Activated CD8-positive, alpha-beta memory T cell treated with anti-CD3 and anti-CD28 coated beads, Interleukin-2, amount 50 U/mL, for 24 hours (primary cell): Measurements from ENCODE around the gene GOLPH3.
"Not testable (repeated sequence)": the region's sequence is repeated elsewhere in the genome, so short reads cannot be mapped to it uniquely, and the experiment has no call there.

Experiments used
- DNase-seq: peaks from one replicate; pipeline ENCODE4 v3.0.0-alpha.2; 2020; ENCODE audit errors: extremely low read depth

The GOLPH3 gene

DNA sequence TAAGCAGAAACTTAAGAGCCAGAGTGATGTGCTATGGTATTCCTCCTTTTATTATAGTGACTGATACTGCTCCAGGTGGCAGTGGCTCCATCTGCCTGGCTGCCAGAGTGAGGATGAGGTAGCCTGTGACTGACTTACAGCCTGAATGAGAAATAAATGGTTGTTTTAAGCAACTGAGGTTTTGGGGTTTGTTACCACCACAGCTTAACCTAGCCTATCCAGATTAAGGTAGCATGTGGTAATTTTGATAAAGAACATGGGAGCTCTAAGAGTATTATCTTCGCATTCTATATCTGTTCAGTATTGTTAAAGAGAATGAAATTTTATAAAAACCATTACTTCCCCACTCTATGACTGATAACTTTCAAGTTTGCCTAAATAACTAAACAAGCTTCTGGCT is 39.0 kb downstream of the GOLPH3 start:
- DNase-seq, result no peak

DNA sequence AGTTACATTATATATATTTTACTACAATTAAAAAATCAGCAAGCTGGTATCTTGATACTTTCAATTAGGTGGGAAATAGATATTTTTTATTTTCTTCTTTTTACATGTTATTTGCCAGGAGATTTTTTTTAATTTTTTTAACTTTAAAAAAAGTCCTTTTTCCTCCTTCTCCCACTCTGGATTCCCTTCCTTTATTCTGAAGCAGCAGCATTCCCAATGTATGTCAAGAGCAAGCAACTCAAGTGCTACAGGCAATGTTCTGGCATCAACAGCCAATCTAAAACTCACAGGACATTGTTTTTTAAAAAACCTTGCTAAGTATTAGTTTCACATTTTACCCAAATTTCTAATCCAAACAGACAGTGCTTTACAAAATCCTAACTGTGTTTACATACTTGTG is 41.4 kb downstream of the GOLPH3 start:
- DNase-seq, result no peak

- DNase-seq, result no peak
These were observed 42.5 kb downstream of the GOLPH3 start for GRCh38 chr5:32131604-32132003.

DNA sequence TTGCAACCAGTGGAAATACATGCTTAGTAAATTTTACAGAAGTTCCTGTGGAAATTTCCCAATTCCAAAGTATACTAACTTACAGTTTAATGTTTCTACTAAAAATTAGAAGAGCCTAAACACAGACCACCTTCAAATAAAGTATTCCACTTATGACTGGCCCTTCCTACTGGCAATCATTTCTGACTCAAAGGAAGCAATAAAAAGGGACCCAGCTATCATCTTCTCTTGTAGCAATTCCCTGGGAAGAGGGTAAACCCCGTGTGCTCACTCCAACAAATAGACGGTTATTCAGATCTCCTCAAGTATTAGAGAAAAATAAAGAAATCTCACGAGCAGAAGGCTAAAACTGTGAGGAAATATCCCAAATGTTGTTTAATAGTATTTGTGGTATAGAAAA is 43.3 kb downstream of the GOLPH3 start:
- no peak for DNase-seq

DNA sequence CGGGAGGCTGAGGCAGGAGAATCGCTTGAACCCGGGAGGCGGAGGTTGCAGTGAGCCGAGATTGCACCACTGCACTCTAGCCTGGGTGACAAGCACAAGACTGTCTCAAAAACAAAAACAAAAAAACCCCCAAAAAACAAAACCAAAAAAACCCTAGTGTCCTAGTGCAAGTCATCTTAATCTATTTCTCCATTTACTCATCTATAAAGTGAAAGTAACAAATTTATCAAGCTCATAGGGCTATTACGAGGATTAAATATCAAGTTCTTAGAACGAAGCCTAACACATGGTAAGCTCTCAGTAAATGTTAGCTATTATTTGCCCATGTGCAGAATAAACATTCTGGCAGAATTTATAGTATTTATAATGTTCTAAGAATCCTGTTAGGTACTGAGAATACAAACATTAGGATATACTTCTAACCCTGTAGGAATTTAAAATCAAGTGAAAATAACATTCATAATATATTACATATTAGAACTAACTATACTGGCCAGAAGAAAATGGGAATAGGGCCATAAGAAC is 45.0 kb downstream of the GOLPH3 start:
- no peak for DNase-seq

GRCh38 chr5:32127711-32128110 is 46.4 kb downstream of the GOLPH3 start:
- no peak for DNase-seq

- DNase-seq, result no peak
These were observed 47.4 kb downstream of the GOLPH3 start for GRCh38 chr5:32126691-32127090.

DNA sequence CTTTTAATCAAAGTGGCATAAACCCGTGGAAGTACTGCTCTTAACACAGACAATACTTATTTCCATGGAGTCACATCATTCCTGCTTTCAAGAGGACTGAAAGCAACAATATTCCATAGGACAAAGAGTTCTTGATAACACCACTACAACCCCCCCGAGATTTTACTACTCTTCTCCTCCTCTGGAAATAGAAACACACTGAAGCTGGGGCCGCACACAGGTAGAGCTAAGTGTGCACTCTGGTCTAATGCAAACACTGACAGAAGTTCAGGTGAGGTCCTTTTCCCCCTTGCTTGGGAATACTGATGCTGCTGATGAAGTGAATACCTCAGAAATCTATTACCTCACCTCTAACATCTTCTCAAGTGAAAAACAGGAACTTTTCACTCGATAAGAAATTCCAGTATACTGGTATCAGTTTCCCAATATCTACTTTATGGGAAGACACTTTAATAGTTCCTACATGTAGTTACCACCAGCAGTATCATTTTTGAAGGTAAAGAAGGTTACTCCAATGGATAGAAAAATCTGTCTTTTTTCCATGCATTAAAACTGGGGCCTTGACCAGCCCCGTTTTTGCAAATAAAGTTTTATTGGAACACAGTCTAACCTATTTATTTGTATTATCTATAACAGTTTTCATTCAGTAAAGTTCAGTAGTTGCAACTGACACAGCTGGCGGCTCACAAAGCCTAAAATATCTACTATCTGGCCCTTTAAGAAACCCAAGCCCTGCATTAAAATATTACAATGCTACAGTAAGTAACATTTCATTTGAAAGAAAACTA is 50.0 kb downstream of the GOLPH3 start:
- no peak for DNase-seq

GRCh38 chr5:32123058-32123805 is 50.9 kb downstream of the GOLPH3 start:
- no peak for DNase-seq

DNA sequence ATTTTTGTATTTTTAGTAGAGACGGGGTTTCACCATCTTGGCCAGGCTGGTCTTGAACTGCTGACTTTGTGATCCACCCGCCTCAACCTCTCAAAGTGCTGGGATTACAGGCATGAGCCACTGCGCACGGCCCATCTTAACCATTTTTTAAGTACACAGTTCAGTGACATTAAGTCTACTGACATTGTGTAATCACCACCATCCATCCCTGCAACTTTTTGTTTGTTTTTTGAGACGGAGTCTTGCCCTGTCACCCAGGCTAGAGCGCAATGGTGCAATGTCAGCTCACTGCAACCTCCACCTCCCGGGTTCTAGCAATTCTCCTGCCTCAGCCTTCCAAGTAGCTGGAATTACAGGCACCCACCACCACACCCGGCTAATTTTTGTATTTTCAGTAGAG is 55.2 kb downstream of the GOLPH3 start:
- DNase-seq, result not testable (repeated sequence)

DNA sequence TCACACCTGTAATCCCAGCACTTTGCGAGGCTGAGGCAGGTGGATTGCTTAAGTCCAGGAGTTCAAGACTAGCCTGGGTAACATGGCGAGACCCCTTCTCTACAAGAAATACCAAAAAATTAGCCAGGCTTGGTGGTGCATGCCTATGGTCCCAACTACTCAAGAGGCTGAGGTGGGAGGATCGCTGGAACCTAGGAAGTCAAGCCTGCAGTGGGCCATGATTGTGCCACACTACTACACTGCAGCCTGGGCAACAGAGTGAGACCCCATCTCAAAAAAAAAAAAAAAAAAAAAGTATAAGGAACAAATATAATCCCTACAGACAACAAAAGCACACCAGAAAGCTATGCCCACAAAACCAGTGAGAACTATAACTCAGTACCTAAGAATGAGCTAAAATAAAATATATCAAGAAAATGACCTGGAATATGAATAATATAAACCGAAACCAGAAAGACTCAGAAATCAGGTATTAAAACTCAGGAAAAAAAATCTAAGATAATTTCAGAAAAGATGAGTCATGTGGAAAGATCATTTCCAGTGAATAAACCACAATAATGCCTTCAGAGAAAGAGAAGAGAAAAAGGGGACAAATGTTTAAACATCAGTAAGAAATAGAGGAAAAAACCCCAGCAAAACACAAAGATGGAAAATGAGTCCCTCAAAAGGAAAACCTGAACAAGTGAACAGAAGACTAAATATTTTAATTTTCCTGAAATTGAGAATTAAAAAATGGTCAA is 57.4 kb downstream of the GOLPH3 start:
- no peak for DNase-seq

GRCh38 chr5:32115985-32116384 is 58.1 kb downstream of the GOLPH3 start:
- no peak for DNase-seq

GRCh38 chr5:32110111-32110696 is 63.9 kb downstream of the GOLPH3 start:
- DNase-seq, result no peak

DNA sequence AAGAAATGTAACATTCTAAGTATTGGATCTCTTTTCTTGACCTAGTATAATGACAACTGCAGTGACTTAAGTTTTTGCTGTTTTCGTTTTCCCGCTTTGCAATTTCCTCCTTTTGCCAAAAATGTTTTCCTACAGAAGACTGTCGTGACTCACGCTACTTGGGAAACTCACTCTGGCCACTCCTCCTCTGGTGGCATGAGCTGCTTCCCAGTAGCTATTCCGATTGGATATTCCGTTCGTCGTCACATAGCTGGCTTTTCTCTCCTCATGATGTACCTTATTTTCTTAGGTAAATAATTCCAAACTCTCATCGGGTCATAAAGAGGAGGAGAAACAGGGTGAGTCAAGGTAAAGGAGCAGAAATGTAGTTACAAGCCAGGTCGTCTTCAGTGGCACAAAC is 64.9 kb downstream of the GOLPH3 start:
- DNase-seq, result no peak

DNA sequence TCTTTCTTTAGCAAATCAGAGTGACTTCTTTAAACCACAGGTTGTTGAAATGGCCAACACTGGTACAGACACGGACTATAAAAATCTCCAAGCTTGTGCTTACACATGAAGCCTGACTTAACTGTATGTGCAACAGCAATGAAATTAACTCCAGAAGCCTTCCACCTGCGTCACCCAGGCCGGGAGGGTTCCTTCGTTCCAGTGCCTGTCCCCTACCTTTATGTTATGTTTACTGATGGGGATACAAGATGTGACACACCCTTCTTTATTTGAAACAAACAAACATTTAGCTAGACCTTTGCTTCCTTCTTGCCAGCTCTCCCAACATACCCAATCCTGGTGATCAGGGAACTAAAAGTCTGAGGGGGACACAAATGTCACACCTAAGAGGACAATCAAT is 66.0 kb downstream of the GOLPH3 start:
- DNase-seq, result no peak

- no peak for DNase-seq
These were observed 66.8 kb downstream of the GOLPH3 start for GRCh38 chr5:32107291-32107690.

DNA sequence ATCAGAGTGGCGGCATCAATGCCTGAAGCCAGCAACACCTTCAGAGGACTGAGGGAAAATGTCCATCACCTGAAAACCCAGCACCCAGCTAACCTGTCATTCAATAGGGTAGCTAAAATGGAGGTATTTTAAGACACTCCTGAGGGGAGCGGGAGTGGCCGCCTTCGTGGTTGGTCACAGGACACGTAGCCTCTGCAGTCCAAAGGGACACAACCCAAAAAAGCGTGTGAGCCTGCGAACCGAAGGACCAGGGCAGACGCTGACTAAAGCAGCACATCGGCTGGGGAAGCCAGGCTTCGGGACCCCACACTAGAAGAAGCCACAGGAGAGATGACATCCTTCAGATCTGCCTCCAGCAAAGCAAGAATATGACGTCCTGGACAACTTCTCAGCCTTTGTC is 70.6 kb downstream of the GOLPH3 start:
- no peak for DNase-seq

DNA sequence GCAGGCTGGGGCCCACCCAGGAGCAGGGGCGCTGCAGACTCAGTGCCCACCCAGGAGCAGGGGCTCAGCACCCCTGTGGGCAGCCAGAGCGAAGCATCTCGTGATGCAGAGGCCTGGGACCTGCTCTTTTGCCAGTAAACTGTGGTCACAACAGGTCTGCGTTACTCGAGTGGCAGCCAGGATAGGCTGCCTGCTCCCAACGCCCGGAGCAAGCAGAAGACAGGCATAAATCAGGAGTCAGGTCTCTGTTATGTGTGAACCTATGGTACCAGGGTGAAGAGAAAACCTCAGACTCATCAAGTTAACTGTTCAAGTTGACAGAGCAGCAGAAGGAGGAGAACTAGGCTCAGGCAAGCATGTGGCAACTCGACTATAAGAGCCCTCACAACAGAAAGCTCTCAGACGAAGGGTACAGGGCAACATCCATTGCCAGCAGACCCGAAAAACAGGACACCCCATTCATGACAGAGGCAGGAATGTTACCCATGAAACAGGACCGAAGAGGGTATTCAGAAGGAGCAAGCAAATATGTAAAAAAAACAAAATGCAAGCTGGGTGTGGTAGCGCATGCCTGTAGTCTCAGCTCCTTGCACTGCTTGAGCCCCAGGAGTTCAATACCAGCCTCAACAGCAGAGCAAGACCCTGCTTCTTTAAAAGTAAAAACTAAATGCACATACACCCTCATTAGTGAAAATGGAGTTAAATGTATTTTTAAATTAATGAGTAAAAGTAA is 71.7 kb downstream of the GOLPH3 start:
- DNase-seq, result no peak

GRCh38 chr5:32100691-32101302 is 73.3 kb downstream of the GOLPH3 start:
- no peak for DNase-seq

DNA sequence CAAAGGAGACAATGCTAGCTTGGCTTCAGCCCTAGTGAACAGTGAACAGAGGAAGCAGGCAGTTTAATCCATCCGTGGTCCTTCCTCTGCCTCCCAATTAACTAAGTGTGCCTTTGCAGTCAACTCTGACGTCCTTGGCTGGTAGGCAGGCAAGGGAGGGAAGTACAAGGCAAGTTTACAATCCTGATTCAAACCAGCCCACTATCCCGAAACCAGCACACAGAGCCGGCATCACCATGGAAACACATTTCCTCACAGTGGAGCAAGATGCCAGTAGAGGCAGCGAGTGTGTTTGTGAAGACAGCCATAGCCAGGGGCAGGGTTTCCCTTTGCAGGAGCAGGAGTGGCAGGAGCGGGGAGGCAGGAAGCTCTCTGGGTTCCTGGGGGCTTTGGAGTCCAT is 73.9 kb downstream of the GOLPH3 start:
- DNase-seq, result no peak

DNA sequence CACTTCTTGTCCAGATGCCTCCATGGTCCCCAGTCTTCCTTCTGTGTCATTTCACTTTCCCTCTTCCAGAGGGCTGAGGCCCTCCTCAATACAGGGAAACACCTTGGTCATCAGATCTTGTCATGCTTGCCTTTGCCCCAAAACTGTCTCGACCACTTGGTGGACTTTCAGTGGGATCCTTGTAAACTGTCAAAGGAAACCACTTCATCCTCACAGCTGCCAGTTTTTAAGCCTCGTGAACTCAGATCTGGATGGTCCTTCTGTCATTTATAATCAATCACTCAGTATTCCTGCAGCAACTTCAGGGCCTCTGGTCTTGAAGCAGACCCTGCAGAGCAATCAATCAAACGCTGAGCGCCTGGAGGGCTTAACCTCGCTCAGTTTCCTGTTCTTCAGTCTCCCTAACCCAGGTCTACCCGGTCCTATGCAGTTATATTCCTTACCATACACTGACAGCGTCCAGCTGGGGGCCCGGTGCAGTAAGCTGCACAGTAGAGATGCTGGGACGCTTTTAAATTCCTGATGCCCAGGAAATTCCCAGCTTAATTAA is 74.6 kb downstream of the GOLPH3 start:
- DNase-seq, result no peak
